IMR-90 (cell line): Measurements from ENCODE around the gene TMEM158.

Experiments used
- BHLHE40 ChIP-seq: fragments of 150-350 bp; IDR thresholded peaks from 2 replicates; pipeline ENCODE4 v1.6.1; 2016; ENCODE audit warnings: mild to moderate bottlenecking, low read depth, low read length
- CEBPB ChIP-seq: IDR thresholded peaks from 2 replicates; pipeline ENCODE4 v1.6.1; 2012; ENCODE audit warnings: low read depth, low read length, improper control_type of control experiment
- CTCF ChIP-seq: conservative IDR thresholded peaks from 2 replicates; pipeline ENCODE4 v1.5.1; 2012; ENCODE audit warnings: mild to moderate bottlenecking, low read depth, low read length, improper control_type of control experiment
- FOS ChIP-seq: fragments of 150-350 bp; IDR thresholded peaks from 2 replicates; pipeline ENCODE4 v1.6.1; 2016; ENCODE audit warnings: low read depth, low read length
- MAFK ChIP-seq: IDR thresholded peaks from 2 replicates; pipeline ENCODE4 v1.6.1; 2012; ENCODE audit warnings: low read depth, low read length, improper control_type of control experiment
- MAZ ChIP-seq: IDR thresholded peaks from 2 replicates; pipeline ENCODE4 v1.6.1; 2012; ENCODE audit warnings: low read depth, mild to moderate bottlenecking, low read length, improper control_type of control experiment, moderate library complexity, borderline replicate concordance
- MXI1 ChIP-seq: IDR thresholded peaks from 2 replicates; pipeline ENCODE4 v1.6.1; 2012; ENCODE audit warnings: low read depth, mild to moderate bottlenecking, low read length, moderate library complexity, borderline replicate concordance
- NFE2L2 ChIP-seq: fragments of 150-350 bp; IDR thresholded peaks from 2 replicates; pipeline ENCODE4 v1.6.1; 2016; ENCODE audit warnings: low read depth, mild to moderate bottlenecking, low read length
- POLR2A ChIP-seq: IDR thresholded peaks from 2 replicates; pipeline ENCODE4 v1.6.1; 2012; ENCODE audit warnings: mild to moderate bottlenecking, low read depth, low read length
- RAD21 ChIP-seq: IDR thresholded peaks from 2 replicates; pipeline ENCODE4 v1.6.1; 2012; ENCODE audit warnings: low read length, improper control_type of control experiment
- RCOR1 ChIP-seq: IDR thresholded peaks from 2 replicates; pipeline ENCODE4 v1.6.1; 2012; ENCODE audit warnings: mild to moderate bottlenecking, low read length, improper control_type of control experiment; ENCODE audit not compliant: insufficient replicate concordance
- RFX5 ChIP-seq: IDR thresholded peaks from 2 replicates; pipeline ENCODE4 v1.8.0; 2012; ENCODE audit warnings: low read depth, mild to moderate bottlenecking, low read length, moderate library complexity
- SMC3 ChIP-seq: fragments of 150-350 bp; IDR thresholded peaks from 2 replicates; pipeline ENCODE4 v1.6.1; 2016; ENCODE audit warnings: low read depth, mild to moderate bottlenecking, antibody characterized with exemption, low read length, moderate library complexity
- USF2 ChIP-seq: fragments of 150-350 bp; IDR thresholded peaks from 2 replicates; pipeline ENCODE4 v1.6.1; 2017; ENCODE audit warnings: mild to moderate bottlenecking, antibody characterized with exemption, low read length, low read depth

GRCh38 chr3:45191924-45192417 lies 34.1 kb downstream of the TMEM158 start:
- TF ChIP-seq RAD21 = no peak
- no peak for TF ChIP-seq CTCF
- no peak for TF ChIP-seq FOS
- no peak for TF ChIP-seq USF2
- TF ChIP-seq POLR2A = no peak
- TF ChIP-seq BHLHE40 = no peak
- no peak for TF ChIP-seq MAZ
- no peak for TF ChIP-seq MAFK
- no peak for TF ChIP-seq NFE2L2
- TF ChIP-seq CEBPB = no peak
- TF ChIP-seq SMC3 = no peak
- no peak for TF ChIP-seq MXI1
- TF ChIP-seq RCOR1 = no peak
- TF ChIP-seq RFX5 = no peak
